ENCODE data around the gene CCL21.
A peak's percentile ranks its signal among the peaks of the same experiment; 100 is the strongest.

Gene CCL21

DNA sequence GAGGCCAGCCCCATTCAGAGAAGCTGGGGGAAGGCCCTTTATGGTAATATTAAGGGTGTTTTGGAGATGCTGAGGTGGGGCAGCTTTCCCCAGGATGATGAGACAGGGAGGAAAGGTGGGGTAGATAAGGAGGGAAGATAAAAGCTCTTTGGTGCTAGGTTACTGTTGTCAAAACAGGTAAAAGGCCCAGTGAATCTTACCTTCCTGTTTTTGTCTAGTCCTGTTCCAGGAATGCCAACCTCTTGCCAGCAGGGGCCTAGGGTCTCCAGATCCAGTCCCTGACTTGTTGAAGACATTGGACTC, 46.7 kb downstream of the CCL21 start:
- H3K36me3 ChIP-seq (ENCODE audit: control insufficient read depth in 2 of 2, insufficient read depth in 1 of 2, low read length in 2 of 2): peaks cover 0 to 24% of the 10 kb centered on the region in 2 experiments; a peak in 1 of 3 replicates
- POLR2A ChIA-PET: no interaction called here
- CTCF ChIA-PET: interaction anchor here (0.6 to 2.4 kb wide), 11 partner anchors 9 to 259 kb away, joined by 3 to 17 read pairs (median 4); partner anchors contain the start of gene GALT
- no peaks in the 10 kb centered on the region for H3K9me3 ChIP-seq (ENCODE audit: control insufficient read depth, insufficient read depth, low read depth, low read length)
- H3K4me1 ChIP-seq (ENCODE audit: control insufficient read depth, insufficient read depth, low read length): peaks cover 5% of the 10 kb centered on the region; the same call in 1 of the 2 replicates
- no peak overlapping the region for H3K27ac ChIP-seq (ENCODE audit: extremely low read depth, low read depth, low read length)
- H3K4me3 ChIP-seq (ENCODE audit: low read depth, low read length): no peak overlapping the region
- TF ChIP-seq, protein P1, sequence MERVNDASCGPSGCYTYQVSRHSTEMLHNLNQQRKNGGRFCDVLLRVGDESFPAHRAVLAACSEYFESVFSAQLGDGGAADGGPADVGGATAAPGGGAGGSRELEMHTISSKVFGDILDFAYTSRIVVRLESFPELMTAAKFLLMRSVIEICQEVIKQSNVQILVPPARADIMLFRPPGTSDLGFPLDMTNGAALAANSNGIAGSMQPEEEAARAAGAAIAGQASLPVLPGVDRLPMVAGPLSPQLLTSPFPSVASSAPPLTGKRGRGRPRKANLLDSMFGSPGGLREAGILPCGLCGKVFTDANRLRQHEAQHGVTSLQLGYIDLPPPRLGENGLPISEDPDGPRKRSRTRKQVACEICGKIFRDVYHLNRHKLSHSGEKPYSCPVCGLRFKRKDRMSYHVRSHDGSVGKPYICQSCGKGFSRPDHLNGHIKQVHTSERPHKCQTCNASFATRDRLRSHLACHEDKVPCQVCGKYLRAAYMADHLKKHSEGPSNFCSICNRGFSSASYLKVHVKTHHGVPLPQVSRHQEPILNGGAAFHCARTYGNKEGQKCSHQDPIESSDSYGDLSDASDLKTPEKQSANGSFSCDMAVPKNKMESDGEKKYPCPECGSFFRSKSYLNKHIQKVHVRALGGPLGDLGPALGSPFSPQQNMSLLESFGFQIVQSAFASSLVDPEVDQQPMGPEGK (tag by site-specific recombination; IDR thresholded peaks at IDR 0.05): no peak
- no peak for TF ChIP-seq ZBTB21 (tag by site-specific recombination; IDR thresholded peaks at IDR 0.05)
- no peak for TF ChIP-seq ZNF132 (tag by site-specific recombination; IDR thresholded peaks at IDR 0.05; ENCODE audit: borderline replicate concordance)
- TF ChIP-seq ZNF791 (tag by site-specific recombination; IDR thresholded peaks at IDR 0.05): no peak
- no peak for TF ChIP-seq ZNF707 (tag by site-specific recombination; IDR thresholded peaks at IDR 0.05)
- TF ChIP-seq SCRT1 (tag by site-specific recombination; IDR thresholded peaks at IDR 0.05; ENCODE audit: borderline replicate concordance): no peak
- TF ChIP-seq ZNF302 (tag by site-specific recombination; IDR thresholded peaks at IDR 0.05; ENCODE audit: low read depth): no peak
- no peak for TF ChIP-seq ZBTB48 (tag by site-specific recombination; IDR thresholded peaks at IDR 0.05)
- no peak for TF ChIP-seq ZNF174 (tag by site-specific recombination; IDR thresholded peaks at IDR 0.05)
- TF ChIP-seq, protein P2, sequence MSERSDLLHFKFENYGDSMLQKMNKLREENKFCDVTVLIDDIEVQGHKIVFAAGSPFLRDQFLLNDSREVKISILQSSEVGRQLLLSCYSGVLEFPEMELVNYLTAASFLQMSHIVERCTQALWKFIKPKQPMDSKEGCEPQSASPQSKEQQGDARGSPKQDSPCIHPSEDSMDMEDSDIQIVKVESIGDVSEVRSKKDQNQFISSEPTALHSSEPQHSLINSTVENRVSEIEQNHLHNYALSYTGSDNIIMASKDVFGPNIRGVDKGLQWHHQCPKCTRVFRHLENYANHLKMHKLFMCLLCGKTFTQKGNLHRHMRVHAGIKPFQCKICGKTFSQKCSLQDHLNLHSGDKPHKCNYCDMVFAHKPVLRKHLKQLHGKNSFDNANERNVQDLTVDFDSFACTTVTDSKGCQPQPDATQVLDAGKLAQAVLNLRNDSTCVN (tag by site-specific recombination; optimal IDR thresholded peaks at IDR 0.05): no peak
- TF ChIP-seq, protein P3, sequence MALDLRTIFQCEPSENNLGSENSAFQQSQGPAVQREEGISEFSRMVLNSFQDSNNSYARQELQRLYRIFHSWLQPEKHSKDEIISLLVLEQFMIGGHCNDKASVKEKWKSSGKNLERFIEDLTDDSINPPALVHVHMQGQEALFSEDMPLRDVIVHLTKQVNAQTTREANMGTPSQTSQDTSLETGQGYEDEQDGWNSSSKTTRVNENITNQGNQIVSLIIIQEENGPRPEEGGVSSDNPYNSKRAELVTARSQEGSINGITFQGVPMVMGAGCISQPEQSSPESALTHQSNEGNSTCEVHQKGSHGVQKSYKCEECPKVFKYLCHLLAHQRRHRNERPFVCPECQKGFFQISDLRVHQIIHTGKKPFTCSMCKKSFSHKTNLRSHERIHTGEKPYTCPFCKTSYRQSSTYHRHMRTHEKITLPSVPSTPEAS (tag by site-specific recombination; IDR thresholded peaks at IDR 0.05): no peak
- TF ChIP-seq BCL11B (tag by site-specific recombination; IDR thresholded peaks at IDR 0.05; ENCODE audit: low read depth): no peak
- no peak for TF ChIP-seq YY2 (tag by site-specific recombination; IDR thresholded peaks at IDR 0.05)
- no peak for TF ChIP-seq ZNF585B (tag by site-specific recombination; IDR thresholded peaks at IDR 0.05)
- no peak for TF ChIP-seq ZNF629 (tag by site-specific recombination; IDR thresholded peaks at IDR 0.05)

DNA sequence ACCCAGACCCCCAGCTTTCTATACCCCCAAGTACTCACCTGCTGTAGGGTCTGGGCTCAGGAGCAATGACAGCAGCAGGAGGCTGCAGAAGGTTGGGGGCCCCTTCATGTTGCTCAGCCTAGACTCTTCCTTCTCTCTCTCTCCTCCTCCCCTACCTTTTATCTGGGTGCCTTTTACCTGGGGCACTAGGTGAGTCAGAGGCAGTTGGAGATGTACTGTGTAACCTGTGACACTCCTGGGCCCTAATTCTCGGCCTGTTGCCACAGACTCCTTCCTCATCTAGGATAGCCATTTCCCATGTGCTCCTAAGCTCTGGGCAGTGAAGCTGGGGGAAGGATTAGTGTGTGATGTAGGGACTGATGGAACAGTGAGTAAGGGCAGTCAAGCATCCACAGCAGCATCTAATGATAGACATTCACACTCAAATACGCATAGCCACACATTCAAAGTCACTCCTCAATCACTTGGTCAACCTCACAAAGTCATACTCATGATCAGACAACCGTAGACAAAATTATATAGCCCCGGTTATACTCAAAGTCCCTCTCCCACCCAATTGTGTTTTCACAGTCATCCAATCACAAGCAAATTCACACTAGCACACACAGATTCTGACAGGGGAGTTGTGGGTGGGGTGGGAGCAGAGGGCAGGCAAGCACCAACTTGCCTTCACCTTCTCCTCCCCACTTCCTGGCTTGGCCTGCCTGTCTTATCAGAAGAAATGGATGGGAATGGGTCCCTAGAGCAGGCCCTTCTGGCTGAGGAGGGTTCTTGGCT, 47.2 kb downstream of the CCL21 start, which contains the start of gene CCL27:
Gene CCL27, minus strand, starts transcription at position 132 of the 777 bp plus-strand sequence. Its CDS starts 24 bp downstream, at position 108.
- Histone ChIP-seq H3K9me3 (ENCODE audit: control insufficient read depth, insufficient read depth, low read depth, low read length) (no peaks in the 10 kb centered on the region), H3K36me3 (ENCODE audit: control insufficient read depth in 2 of 2, insufficient read depth in 1 of 2, low read length in 2 of 2) (peaks cover 0 to 18% of the 10 kb centered on the region in 2 experiments; a peak in 1 of 3 replicates), H3K4me1 (ENCODE audit: control insufficient read depth, insufficient read depth, low read length) (peaks cover 5% of the 10 kb centered on the region; the same call in 1 of the 2 replicates), H3K4me3 (ENCODE audit: low read depth, low read length) (no peak within 1 kb of the TSS), H3K27ac (ENCODE audit: extremely low read depth, low read depth, low read length) (no peak within 1 kb of the TSS)
- no peak for TF ChIP-seq OVOL3 (tag by site-specific recombination; IDR thresholded peaks at IDR 0.05)
- TF ChIP-seq, protein P4, sequence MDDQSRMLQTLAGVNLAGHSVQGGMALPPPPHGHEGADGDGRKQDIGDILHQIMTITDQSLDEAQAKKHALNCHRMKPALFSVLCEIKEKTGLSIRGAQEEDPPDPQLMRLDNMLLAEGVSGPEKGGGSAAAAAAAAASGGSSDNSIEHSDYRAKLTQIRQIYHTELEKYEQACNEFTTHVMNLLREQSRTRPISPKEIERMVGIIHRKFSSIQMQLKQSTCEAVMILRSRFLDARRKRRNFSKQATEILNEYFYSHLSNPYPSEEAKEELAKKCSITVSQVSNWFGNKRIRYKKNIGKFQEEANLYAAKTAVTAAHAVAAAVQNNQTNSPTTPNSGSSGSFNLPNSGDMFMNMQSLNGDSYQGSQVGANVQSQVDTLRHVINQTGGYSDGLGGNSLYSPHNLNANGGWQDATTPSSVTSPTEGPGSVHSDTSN (CRISPR knock-in tag; IDR thresholded peaks at IDR 0.05): no peak
- TF ChIP-seq WT1 (tag by site-specific recombination; IDR thresholded peaks at IDR 0.05): 0 out of 2 replicates have a peak, but pooled peaks have one; percentile 23
- peak; percentile 37; the same call in 1 of the 2 replicates for TF ChIP-seq EGR2 (tag by site-specific recombination; IDR thresholded peaks at IDR 0.05; ENCODE audit: low read depth)
- TF ChIP-seq ZFHX2 (tag by site-specific recombination; conservative IDR thresholded peaks at IDR 0.05): peak; percentile 43
- TF ChIP-seq, protein P5, sequence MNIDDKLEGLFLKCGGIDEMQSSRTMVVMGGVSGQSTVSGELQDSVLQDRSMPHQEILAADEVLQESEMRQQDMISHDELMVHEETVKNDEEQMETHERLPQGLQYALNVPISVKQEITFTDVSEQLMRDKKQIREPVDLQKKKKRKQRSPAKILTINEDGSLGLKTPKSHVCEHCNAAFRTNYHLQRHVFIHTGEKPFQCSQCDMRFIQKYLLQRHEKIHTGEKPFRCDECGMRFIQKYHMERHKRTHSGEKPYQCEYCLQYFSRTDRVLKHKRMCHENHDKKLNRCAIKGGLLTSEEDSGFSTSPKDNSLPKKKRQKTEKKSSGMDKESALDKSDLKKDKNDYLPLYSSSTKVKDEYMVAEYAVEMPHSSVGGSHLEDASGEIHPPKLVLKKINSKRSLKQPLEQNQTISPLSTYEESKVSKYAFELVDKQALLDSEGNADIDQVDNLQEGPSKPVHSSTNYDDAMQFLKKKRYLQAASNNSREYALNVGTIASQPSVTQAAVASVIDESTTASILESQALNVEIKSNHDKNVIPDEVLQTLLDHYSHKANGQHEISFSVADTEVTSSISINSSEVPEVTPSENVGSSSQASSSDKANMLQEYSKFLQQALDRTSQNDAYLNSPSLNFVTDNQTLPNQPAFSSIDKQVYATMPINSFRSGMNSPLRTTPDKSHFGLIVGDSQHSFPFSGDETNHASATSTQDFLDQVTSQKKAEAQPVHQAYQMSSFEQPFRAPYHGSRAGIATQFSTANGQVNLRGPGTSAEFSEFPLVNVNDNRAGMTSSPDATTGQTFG (tag by site-specific recombination; IDR thresholded peaks at IDR 0.05; ENCODE audit: borderline replicate concordance): no peak
- peak; percentile 23; the same call in 1 of the 2 replicates for TF ChIP-seq SP2 (tag by site-specific recombination; IDR thresholded peaks at IDR 0.05)
- TF ChIP-seq ZNF558 (tag by site-specific recombination; IDR thresholded peaks at IDR 0.05): peak; percentile 76; the same call in 1 of the 2 replicates
- POLR2A ChIA-PET: no interaction called here
- CTCF ChIA-PET: interaction anchor here (0.6 to 2.5 kb wide), 17 partner anchors 8 to 941 kb away, joined by 3 to 17 read pairs (median 4); partner anchors contain the start of gene GALT
